ENCODE data around the gene HEPN1. TPM values are rescaled to one million over a fixed set of nuclear protein-coding genes. Genes with fewer than 3 reads are reported as not detected.
"Not testable (repeated sequence)": the region's sequence is repeated elsewhere in the genome, so short reads cannot be mapped to it uniquely, and the experiment has no call there.

Gene HEPN1
- total RNA-seq, 1 experiment from 2014 or later: not detected

- Histone ChIP-seq H3K27ac (ENCODE audit: low read depth, low read length, poor library complexity, severe bottlenecking) (no peak overlapping the region), H3K36me3 (ENCODE audit: insufficient read depth, low read length, poor library complexity, severe bottlenecking) (no peaks in the 10 kb centered on the region), H3K4me1 (ENCODE audit: insufficient read depth, low read length, poor library complexity, severe bottlenecking) (no peaks in the 10 kb centered on the region), H3K4me3 (ENCODE audit: low read depth, low read length, poor library complexity, severe bottlenecking) (no peak overlapping the region), H3K9me3 (ENCODE audit: low read depth, low read length, poor library complexity, severe bottlenecking) (no peaks in the 10 kb centered on the region), H3K27me3 (replicated peaks; ENCODE audit: insufficient read depth, low read depth, low read length, poor library complexity) (no peaks in the 10 kb centered on the region)
- ChIA-PET POLR2A (ENCODE audit: low non-redundant PET) (no interaction called here), CTCF (no interaction called here)
- peak; percentile 82 for TF ChIP-seq CTCF (conservative IDR thresholded peaks at IDR 0.05; ENCODE audit: low read depth, low read length)
- TF ChIP-seq EZH2 (IDR thresholded peaks at IDR 0.05; ENCODE audit: borderline replicate concordance, low read depth, low read length, poor library complexity, severe bottlenecking): no peak
- intact Hi-C loops (cut with micrococcal nuclease; ENCODE audit: unreplicated experiment): loop anchor here (1.0 to 5.0 kb wide), 3 partner anchors 179 to 470 kb away; no protein-coding TSS in a partner anchor
- BruUV-seq (replicated peaks): no TSS peak
- peak; percentile 84 for DNase-seq (ENCODE audit: low spot score)
These were observed 43.0 kb downstream of the HEPN1 start for GRCh38 chr11:124961972-124962609.

- intact Hi-C loops (cut with micrococcal nuclease; ENCODE audit: unreplicated experiment); H3K27me3 ChIP-seq (replicated peaks; ENCODE audit: insufficient read depth, low read depth, low read length, poor library complexity); H3K4me1 ChIP-seq (ENCODE audit: insufficient read depth, low read length, poor library complexity, severe bottlenecking); H3K27ac ChIP-seq (ENCODE audit: low read depth, low read length, poor library complexity, severe bottlenecking); H3K9me3 ChIP-seq (ENCODE audit: low read depth, low read length, poor library complexity, severe bottlenecking); CTCF ChIA-PET; H3K36me3 ChIP-seq (ENCODE audit: insufficient read depth, low read length, poor library complexity, severe bottlenecking); BruUV-seq (replicated peaks); H3K4me3 ChIP-seq (ENCODE audit: low read depth, low read length, poor library complexity, severe bottlenecking); DNase-seq (ENCODE audit: low spot score): not testable (repeated sequence)
- POLR2A ChIA-PET (ENCODE audit: low non-redundant PET): interaction anchor here (0.6 kb wide), 1 partner anchor 282 kb away, joined by 3 read pairs; no protein-coding TSS in a partner anchor
These were observed 49.1 kb downstream of the HEPN1 start for GRCh38 chr11:124968197-124968596.

Other genes with a start within 250 kb of the HEPN1 start
- 11.2 and 12.0 TPM in 2 replicates for gene SIAE, start 245.5 kb upstream of the HEPN1 start, total RNA-seq (2021)
- gene SPA17, start 245.3 kb upstream of the HEPN1 start, total RNA-seq (2021): 22.9 and 25.8 TPM in 2 replicates
- 38.1 and 43.8 TPM in 2 replicates for gene NRGN, start 179.3 kb upstream of the HEPN1 start, total RNA-seq (2021)
- gene VSIG2, start 167.0 kb upstream of the HEPN1 start, total RNA-seq (2021): not detected in 2 replicates
- 1.2 and 1.5 TPM in 2 replicates for gene ESAM, start 157.0 kb upstream of the HEPN1 start, total RNA-seq (2021)
- 31.4 and 33.3 TPM in 2 replicates for gene MSANTD2, start 118.8 kb upstream of the HEPN1 start, total RNA-seq (2021)
- gene ROBO3, start 53.8 kb upstream of the HEPN1 start, total RNA-seq (2021): 2.3 and 5.1 TPM in 2 replicates
- gene ROBO4, start 21.4 kb upstream of the HEPN1 start, total RNA-seq (2021): not detected in 2 replicates
- gene HEPACAM, start 16.8 kb downstream of the HEPN1 start, total RNA-seq (2021): not detected in 2 replicates
- 4.3 and 5.4 TPM in 2 replicates for gene CCDC15, start 35.0 kb downstream of the HEPN1 start, total RNA-seq (2021)
- 0.26 TPM in 1 of 2 replicates, not detected in the other for gene SLC37A2, start 144.1 kb downstream of the HEPN1 start, total RNA-seq (2021)
- gene TMEM218, start 192.4 kb downstream of the HEPN1 start, total RNA-seq (2021): 28.8 and 32.5 TPM in 2 replicates
- gene PKNOX2, start 245.5 kb downstream of the HEPN1 start, total RNA-seq (2021): 1.1 and 1.4 TPM in 2 replicates

Measured in A673 (cell line).